HepG2 (cell line): ENCODE data around the gene DDX24. TPM values are rescaled to one million over a fixed set of nuclear protein-coding genes. Genes with fewer than 3 reads are reported as not detected.
A peak's percentile ranks its signal among the peaks of the same experiment; 100 is the strongest.

Experiments
- CENPX ChIP-seq: sonication (generic); formaldehyde crosslinking; IDR thresholded peaks from 2 replicates; pipeline ENCODE4 v1.9.0; 2021; ENCODE audit warnings: mild to moderate bottlenecking, missing genetic modification reagents, moderate library complexity
- FIP1L1 ChIP-seq: fragments of 200-400 bp; formaldehyde crosslinking; IDR thresholded peaks from 2 replicates; pipeline ENCODE4 v1.6.1; 2018; ENCODE audit warnings: low read depth, mild to moderate bottlenecking, low read length, moderate library complexity, borderline replicate concordance; ENCODE audit not compliant: insufficient read depth
- KIAA2018 ChIP-seq: sonication (generic); formaldehyde crosslinking; IDR thresholded peaks from 2 replicates; pipeline ENCODE4 v1.5.0; 2020; ENCODE audit warnings: mild to moderate bottlenecking, missing genetic modification reagents, borderline replicate concordance
- MAFK ChIP-seq, 2 experiments: IDR thresholded peaks in 1 of 2; conservative IDR thresholded peaks in 1 of 2; 2 replicates each; pipeline ENCODE4 v1.6.1; 2011; ENCODE audit warnings: improper control_type of control experiment in 2 of 2, low read length in 2 of 2
- MTA3 ChIP-seq: sonication (generic); formaldehyde crosslinking; IDR thresholded peaks from 2 replicates; pipeline ENCODE4 v1.4.0; 2020; ENCODE audit warnings: missing genetic modification reagents
- ZBTB2 ChIP-seq: sonication (generic); formaldehyde crosslinking; IDR thresholded peaks from 2 replicates; pipeline ENCODE4 v1.8.0; 2022; ENCODE audit warnings: low read depth, missing genetic modification reagents
- ZKSCAN1 ChIP-seq: fragments of 150-350 bp; IDR thresholded peaks from 2 replicates; pipeline ENCODE4 v1.6.1; 2014; ENCODE audit warnings: low read length
- ZMYM3 ChIP-seq: sonication (generic); formaldehyde crosslinking; IDR thresholded peaks from 2 replicates; pipeline ENCODE4 v1.5.1; 2020; ENCODE audit warnings: mild to moderate bottlenecking, missing genetic modification reagents
- ZNF232 ChIP-seq: sonication (generic); formaldehyde crosslinking; IDR thresholded peaks from 2 replicates; pipeline ENCODE4 v1.4.0; 2020; ENCODE audit warnings: missing genetic modification reagents, borderline replicate concordance
- ZNF557 ChIP-seq: sonication (generic); formaldehyde crosslinking; IDR thresholded peaks from 2 replicates; pipeline ENCODE4 v1.4.0; 2020; ENCODE audit warnings: missing genetic modification reagents
- ZNF713 ChIP-seq: sonication (generic); formaldehyde crosslinking; IDR thresholded peaks from 2 replicates; pipeline ENCODE4 v1.4.0; 2020; ENCODE audit warnings: mild to moderate bottlenecking, missing genetic modification reagents
- ZNF879 ChIP-seq: sonication (generic); formaldehyde crosslinking; IDR thresholded peaks from 2 replicates; pipeline ENCODE4 v1.8.1; 2023; ENCODE audit warnings: missing genetic modification reagents
- polyA plus RNA-seq, 8 experiments: library from polyadenylated mRNA; depleted of rRNA in 3 of 8; stranded (reverse) in 7 of 8; unstranded in 1 of 8; fragments of >200 nt; fragmentation: Illumina TruSeq in 4 of 8; extraction: Trizol in 4 of 8; gene quantifications; 2 replicates each; pipeline versions ENCODE4 v1.2.1 to v1.2.3, GENCODE V29; 2011 to 2016; ENCODE audit warnings: low read depth in 4 of 8, missing spikeins in 1 of 8, mixed read lengths in 1 of 8; ENCODE audit not compliant: insufficient read depth in 1 of 8
- total RNA-seq, 5 experiments: library from RNA; depleted of rRNA; stranded (reverse); fragments of >200 nt; fragmentation: Illumina TruSeq; extraction: Trizol; gene quantifications; 2 replicates each; pipeline ENCODE4 v1.2.3, GENCODE V29; 2016; ENCODE audit warnings: low read depth in 1 of 5

DDX24 gene
- total and polyA plus RNA-seq, 2 of the 13 experiments (the other 11 are each of a cell fraction or from before 2014, with no cell fraction given): 67.3 to 149 TPM

- no peak for TF ChIP-seq KIAA2018 (CRISPR knock-in tag)
- no peak for TF ChIP-seq ZBTB2 (CRISPR knock-in tag)
- TF ChIP-seq ZNF232 (CRISPR knock-in tag): peak; percentile 44; the same call in 1 of the 2 replicates
- no peak for TF ChIP-seq FIP1L1
- no peak for TF ChIP-seq ZNF557
- no peak for TF ChIP-seq MTA3 (CRISPR knock-in tag)
- TF ChIP-seq ZNF879 (CRISPR knock-in tag): no peak
- no peak for TF ChIP-seq ZKSCAN1
- TF ChIP-seq ZNF713 (CRISPR knock-in tag): no peak
- no peak for TF ChIP-seq MAFK (conservative IDR thresholded peaks at IDR 0.05 in 1 of 2, IDR thresholded peaks at IDR 0.05 in 1 of 2; ENCODE audit: low read length in 2 of 2)
- TF ChIP-seq ZMYM3 (CRISPR knock-in tag): no peak
- no peak for TF ChIP-seq CENPX (CRISPR knock-in tag)
Measured at GRCh38 chr14:94001501-94002396, 79.3 kb downstream of the DDX24 start (continued).
